GM12891 (cell line): ENCODE measurements around the gene FOXN3.

Experiments used
- PAX5 ChIP-seq: IDR thresholded peaks from 2 replicates; pipeline ENCODE4 v1.6.1; 2011; ENCODE audit warnings: low read length, moderate library complexity, mild to moderate bottlenecking; ENCODE audit not compliant: insufficient read depth, severe bottlenecking
- POLR2A ChIP-seq: IDR thresholded peaks from 2 replicates; pipeline ENCODE4 v1.6.1; 2011; ENCODE audit warnings: low read depth, low read length, control low read depth
- POLR2AphosphoS5 ChIP-seq: IDR thresholded peaks from 2 replicates; pipeline ENCODE4 v1.6.1; 2011; ENCODE audit warnings: low read depth, low read length, control low read depth
- TAF1 ChIP-seq: IDR thresholded peaks from 2 replicates; pipeline ENCODE4 v1.6.1; 2011; ENCODE audit warnings: low read depth, low read length, control low read depth

GRCh38 chr14:89308232-89308959 is 108.6 kb downstream of the FOXN3 start:
- TF ChIP-seq POLR2AphosphoS5 (no peak), POLR2A (no peak), PAX5 (no peak), TAF1 (no peak)
